Measurements from ENCODE around the gene PHKA1.

DNA sequence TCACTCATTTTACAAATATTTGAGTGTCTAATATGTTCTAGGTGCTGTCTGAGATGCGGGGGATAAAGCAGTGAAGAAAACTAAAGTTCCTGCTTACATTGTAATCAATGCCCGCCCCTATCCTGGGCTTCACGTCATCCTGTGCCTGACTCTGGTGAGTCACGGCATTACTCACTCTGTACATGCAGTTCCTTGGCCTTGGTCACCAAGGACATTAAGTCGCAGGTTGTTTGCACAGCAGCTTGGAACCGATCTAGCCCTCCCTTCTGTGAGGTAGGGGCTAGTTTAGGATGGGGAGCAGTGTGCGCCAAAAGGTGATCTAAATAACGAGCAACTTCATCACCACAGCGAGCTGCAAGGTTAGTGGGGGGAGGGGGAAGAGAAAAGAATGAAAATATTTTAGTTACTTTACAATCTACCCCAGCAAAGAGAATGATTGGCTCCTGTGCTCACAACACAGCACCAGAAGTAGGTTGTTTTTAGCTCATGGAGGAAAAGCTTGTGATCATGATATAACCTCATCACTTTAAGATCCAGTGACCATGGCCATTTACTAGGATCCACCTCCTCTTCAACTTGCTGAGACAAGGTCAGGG is 93.5 kb downstream of the PHKA1 start:
- no peak for TF ChIP-seq EZH2 (IDR thresholded peaks at IDR 0.05; ENCODE audit: low read depth)
- TF ChIP-seq, protein P1, sequence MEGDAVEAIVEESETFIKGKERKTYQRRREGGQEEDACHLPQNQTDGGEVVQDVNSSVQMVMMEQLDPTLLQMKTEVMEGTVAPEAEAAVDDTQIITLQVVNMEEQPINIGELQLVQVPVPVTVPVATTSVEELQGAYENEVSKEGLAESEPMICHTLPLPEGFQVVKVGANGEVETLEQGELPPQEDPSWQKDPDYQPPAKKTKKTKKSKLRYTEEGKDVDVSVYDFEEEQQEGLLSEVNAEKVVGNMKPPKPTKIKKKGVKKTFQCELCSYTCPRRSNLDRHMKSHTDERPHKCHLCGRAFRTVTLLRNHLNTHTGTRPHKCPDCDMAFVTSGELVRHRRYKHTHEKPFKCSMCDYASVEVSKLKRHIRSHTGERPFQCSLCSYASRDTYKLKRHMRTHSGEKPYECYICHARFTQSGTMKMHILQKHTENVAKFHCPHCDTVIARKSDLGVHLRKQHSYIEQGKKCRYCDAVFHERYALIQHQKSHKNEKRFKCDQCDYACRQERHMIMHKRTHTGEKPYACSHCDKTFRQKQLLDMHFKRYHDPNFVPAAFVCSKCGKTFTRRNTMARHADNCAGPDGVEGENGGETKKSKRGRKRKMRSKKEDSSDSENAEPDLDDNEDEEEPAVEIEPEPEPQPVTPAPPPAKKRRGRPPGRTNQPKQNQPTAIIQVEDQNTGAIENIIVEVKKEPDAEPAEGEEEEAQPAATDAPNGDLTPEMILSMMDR (conservative IDR thresholded peaks at IDR 0.05) = no peak
